ENCODE results near the gene DDIT3.

- TF ChIP-seq CTCF (IDR thresholded peaks at IDR 0.05 in 8 of 11, conservative IDR thresholded peaks at IDR 0.05 in 3 of 11) (no peak), POLR2A (IDR thresholded peaks at IDR 0.05) (no peak), POLR2AphosphoS5 (IDR thresholded peaks at IDR 0.05) (no peak)
These were observed 46.4 kb downstream of the DDIT3 start for GRCh38 chr12:57473886-57474285.

All from spleen (tissue), 7 donors.